ENCODE data around the gene SRRM3. TPM values are rescaled to one million over a fixed set of nuclear protein-coding genes. Genes with fewer than 3 reads are reported as not detected.
"Not testable (repeated sequence)": the region's sequence is repeated elsewhere in the genome, so short reads cannot be mapped to it uniquely, and the experiment has no call there.

The SRRM3 gene
- total and polyA plus RNA-seq, 2 experiments from 2014 or later, result 0.39 to 0.65 TPM

DNA sequence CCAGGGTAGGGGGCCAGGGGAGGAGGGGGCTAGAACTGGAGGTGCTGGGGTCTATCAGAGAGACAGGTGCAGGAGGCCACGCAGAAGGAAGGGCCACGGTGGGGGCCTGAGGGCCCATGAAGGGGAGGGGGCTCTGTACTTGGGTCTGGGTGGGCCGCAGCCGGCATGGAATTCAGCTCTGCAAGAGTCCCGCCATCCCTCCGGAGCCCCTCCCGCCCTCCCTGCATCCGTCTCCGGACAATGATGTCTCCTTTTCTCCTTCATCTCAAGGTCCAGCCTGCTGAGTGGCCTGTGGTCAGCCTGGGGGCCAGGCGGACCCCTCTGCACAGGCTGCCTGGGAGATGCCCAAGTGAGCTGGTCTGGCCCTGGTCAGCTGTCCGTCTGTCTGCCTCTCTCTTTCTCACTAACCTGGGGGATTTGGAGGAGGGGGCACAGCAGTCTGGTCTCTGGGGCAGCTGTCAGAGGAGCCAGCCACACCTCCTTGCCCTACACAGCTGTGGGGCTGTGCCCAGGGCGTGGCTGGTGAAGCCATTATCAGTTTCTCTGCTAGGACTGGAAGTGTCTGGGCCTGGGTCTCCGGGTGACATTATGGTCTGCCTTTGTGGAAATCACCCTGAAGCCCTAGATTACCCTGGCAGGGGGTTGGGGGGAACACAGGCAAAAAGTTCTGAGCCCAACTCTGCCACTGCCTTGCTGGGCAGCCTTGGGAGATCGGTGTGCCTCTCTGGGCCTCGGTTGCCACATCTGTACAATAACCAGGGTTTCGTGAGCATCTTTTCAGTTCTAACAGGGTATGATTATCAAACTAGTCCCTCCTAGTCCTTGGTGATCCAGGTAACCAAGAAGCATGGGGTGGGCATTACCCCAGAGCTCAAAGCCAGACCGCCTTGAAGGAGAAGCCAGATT is 81.8 kb downstream of the SRRM3 start:
- Histone ChIP-seq H3K27me3 (replicated peaks; ENCODE audit: insufficient read depth) (peaks cover 12% of the 10 kb centered on the region; the same call in 1 of the 2 replicates), H3K36me3 (ENCODE audit: low read depth) (no peaks in the 10 kb centered on the region), H3K79me2 (ENCODE audit: insufficient read depth) (no peaks in the 10 kb centered on the region), H4K20me1 (ENCODE audit: insufficient read depth) (no peaks in the 10 kb centered on the region), H3K9ac (no peak overlapping the region), H3K4me3 (no peak overlapping the region), H2AFZ (no peak overlapping the region), H3K9me3 (ENCODE audit: low read depth) (no peaks in the 10 kb centered on the region), H3K4me2 (ENCODE audit: unreplicated experiment) (no peak overlapping the region), H3K4me1 (ENCODE audit: insufficient read depth) (no peaks in the 10 kb centered on the region), H3K27ac (no peak overlapping the region), H3K9me2 (ENCODE audit: insufficient read depth) (no peaks in the 10 kb centered on the region), H3F3A (ENCODE audit: insufficient read depth) (no peaks in the 10 kb centered on the region; the same call in 1 of the 2 replicates)
- in situ Hi-C loops (cut with MboI), result no loop called here
- no peak for DNase-seq
- 82 to 88% methylated on average over 10 to 17 of the region's 17 CpGs for WGBS, 2 experiments (ENCODE audit: low coverage in 1 of 2, low lambda C conversion rate in 2 of 2, missing lambda C conversion rate in 2 of 2)
- TF ChIP-seq EZH2 (IDR thresholded peaks at IDR 0.05; ENCODE audit: insufficient read depth, poor library complexity, severe bottlenecking) (no peak), EZH2phosphoT487 (IDR thresholded peaks at IDR 0.05; ENCODE audit: insufficient read depth, low read depth) (no peak)

DNA sequence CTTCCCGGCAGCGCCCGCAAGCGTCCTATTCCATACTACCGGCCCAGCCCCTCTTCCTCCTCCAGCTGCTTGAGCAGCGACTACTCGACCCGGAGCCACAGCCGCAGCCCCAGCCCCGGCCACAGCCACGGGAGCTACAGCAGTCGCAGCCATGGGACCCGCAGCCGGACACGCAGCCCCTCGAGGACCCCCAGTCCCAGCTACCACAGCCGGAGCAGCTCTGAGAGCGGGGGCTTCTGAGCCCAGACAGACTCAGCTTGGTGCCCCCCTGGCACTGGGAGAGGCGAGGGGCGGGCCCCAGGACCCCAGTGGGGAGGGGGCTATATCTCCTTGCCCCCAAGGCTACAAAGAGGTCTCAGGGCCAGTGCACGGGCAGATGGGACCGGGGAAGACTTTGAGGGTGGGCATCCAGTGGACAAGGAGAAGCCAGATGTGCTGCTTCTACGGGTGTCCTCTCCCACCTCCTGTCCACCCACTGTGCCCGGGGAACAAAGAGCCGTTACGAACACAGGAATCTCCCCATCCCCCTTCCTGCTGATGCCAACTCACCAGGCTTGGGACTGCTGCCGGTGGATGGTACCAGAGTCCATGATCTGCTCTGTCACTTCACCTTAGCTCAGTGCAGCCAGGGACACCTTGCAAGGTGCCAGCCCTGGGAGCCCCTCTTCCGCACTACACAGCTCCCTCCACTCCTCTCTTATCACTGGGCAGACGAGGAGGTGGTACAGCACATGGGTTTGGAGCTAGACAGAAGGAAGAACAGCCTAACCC is 84.1 kb downstream of the SRRM3 start:
- TF ChIP-seq EZH2phosphoT487 (IDR thresholded peaks at IDR 0.05; ENCODE audit: insufficient read depth, low read depth) (no peak), EZH2 (IDR thresholded peaks at IDR 0.05; ENCODE audit: insufficient read depth, poor library complexity, severe bottlenecking) (no peak)
- Histone ChIP-seq H3K4me1 (ENCODE audit: insufficient read depth) (peaks cover 3% of the 10 kb centered on the region), H3K9ac (no peak overlapping the region), H3K36me3 (ENCODE audit: low read depth) (no peaks in the 10 kb centered on the region), H3K27ac (no peak overlapping the region), H3F3A (ENCODE audit: insufficient read depth) (peaks cover 4% of the 10 kb centered on the region; the same call in 1 of the 2 replicates), H3K79me2 (ENCODE audit: insufficient read depth) (no peaks in the 10 kb centered on the region), H3K4me3 (no peak overlapping the region), H3K9me2 (ENCODE audit: insufficient read depth) (no peaks in the 10 kb centered on the region), H2AFZ (no peak overlapping the region), H3K4me2 (ENCODE audit: unreplicated experiment) (no peak overlapping the region), H4K20me1 (ENCODE audit: insufficient read depth) (no peaks in the 10 kb centered on the region), H3K9me3 (ENCODE audit: low read depth) (no peaks in the 10 kb centered on the region), H3K27me3 (replicated peaks; ENCODE audit: insufficient read depth) (peaks cover 11% of the 10 kb centered on the region; the same call in 1 of the 2 replicates)
- 89 to 92% methylated on average over 26 to 29 of the region's 29 CpGs for WGBS, 2 experiments (ENCODE audit: low coverage in 1 of 2, low lambda C conversion rate in 2 of 2, missing lambda C conversion rate in 2 of 2)
- in situ Hi-C loops (cut with MboI), result no loop called here
- no peak for DNase-seq

DNA sequence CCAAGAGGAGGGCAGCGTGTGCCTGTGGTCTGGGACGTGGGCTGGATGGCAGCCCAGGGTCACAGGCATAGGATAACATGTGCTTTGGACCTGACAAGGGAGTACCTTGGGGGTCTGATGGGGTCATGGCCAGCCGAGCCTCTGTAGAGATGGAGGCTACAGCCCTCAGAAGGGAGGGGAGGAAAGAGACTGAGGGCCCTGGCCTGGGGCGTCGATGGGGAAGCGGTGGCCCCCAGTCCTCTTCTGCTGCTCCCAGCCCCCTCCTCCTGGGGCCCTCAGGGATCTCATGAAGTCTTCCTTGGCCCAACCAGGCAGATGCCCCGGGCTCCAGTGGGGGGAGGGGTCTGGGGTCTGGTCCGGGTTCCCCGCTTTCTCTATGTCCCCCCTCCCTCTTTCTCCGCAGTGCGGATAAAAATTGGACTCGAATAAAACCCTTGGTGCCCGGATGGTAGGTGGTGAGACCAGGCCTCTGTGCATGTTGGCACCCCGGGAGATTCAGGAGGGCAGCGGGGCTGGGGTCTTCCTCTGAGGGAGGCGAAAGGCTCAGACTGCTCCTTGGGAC is 85.2 kb downstream of the SRRM3 start:
- TF ChIP-seq EZH2phosphoT487 (IDR thresholded peaks at IDR 0.05; ENCODE audit: insufficient read depth, low read depth), result no peak
- no peak for TF ChIP-seq EZH2 (IDR thresholded peaks at IDR 0.05; ENCODE audit: insufficient read depth, poor library complexity, severe bottlenecking)
- H3K36me3 ChIP-seq (ENCODE audit: low read depth), result no peaks in the 10 kb centered on the region
- no peak overlapping the region for H3K27ac ChIP-seq
- no peak overlapping the region for H3K9ac ChIP-seq
- H3K4me2 ChIP-seq (ENCODE audit: unreplicated experiment), result no peak overlapping the region
- H3K9me2 ChIP-seq (ENCODE audit: insufficient read depth), result no peaks in the 10 kb centered on the region
- peaks cover 11% of the 10 kb centered on the region for H3F3A ChIP-seq (ENCODE audit: insufficient read depth)
- in situ Hi-C loops (cut with MboI), result no loop called here
- DNase-seq, result no peak
- no peaks in the 10 kb centered on the region for H4K20me1 ChIP-seq (ENCODE audit: insufficient read depth)
- peaks cover 4% of the 10 kb centered on the region; the same call in 1 of the 2 replicates for H3K27me3 ChIP-seq (replicated peaks; ENCODE audit: insufficient read depth)
- peaks cover 11% of the 10 kb centered on the region for H3K4me1 ChIP-seq (ENCODE audit: insufficient read depth)
- no peaks in the 10 kb centered on the region for H3K79me2 ChIP-seq (ENCODE audit: insufficient read depth)
- no peaks in the 10 kb centered on the region for H3K9me3 ChIP-seq (ENCODE audit: low read depth)
- 83 to 86% methylated on average over 16 of the region's 16 CpGs for WGBS, 2 experiments (ENCODE audit: low coverage in 1 of 2, low lambda C conversion rate in 2 of 2, missing lambda C conversion rate in 2 of 2)
- no peak overlapping the region for H3K4me3 ChIP-seq
- no peak overlapping the region for H2AFZ ChIP-seq

DNA sequence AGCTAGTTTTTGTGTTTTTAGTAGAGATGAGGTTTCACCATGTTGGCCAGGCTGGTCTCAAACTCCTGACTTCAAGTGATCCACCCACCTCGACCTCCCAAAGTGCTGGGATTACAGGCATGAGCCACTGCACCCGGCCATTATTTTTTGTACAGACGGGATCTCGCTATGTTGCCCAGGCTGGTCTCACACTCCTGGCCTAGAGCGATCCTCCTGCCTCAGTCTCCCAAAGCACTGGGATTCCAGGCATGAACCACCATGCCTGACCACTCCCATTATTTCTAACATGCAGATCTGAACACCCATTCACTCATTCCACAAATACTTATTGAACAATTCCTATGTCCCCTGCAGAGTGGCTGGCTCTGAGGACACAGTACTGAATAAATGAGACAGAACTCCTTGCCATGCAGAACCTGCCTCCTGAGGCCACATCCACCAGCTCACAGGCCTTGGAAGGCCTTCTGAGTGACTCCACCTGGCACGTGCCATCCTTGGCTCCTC is 89.2 kb downstream of the SRRM3 start:
- in situ Hi-C loops (cut with MboI); H3K9me2 ChIP-seq (ENCODE audit: insufficient read depth); H3K36me3 ChIP-seq (ENCODE audit: low read depth); H4K20me1 ChIP-seq (ENCODE audit: insufficient read depth); H3K79me2 ChIP-seq (ENCODE audit: insufficient read depth); DNase-seq; H3K9me3 ChIP-seq (ENCODE audit: low read depth); H3K27me3 ChIP-seq (replicated peaks; ENCODE audit: insufficient read depth): not testable (repeated sequence)
- Histone ChIP-seq H3K4me2 (ENCODE audit: unreplicated experiment) (peak overlapping the region; percentile 64), H3K9ac (peak overlapping the region; percentile 79), H2AFZ (peak overlapping the region; percentile 64), H3F3A (ENCODE audit: insufficient read depth) (peaks cover 29% of the 10 kb centered on the region), H3K4me1 (ENCODE audit: insufficient read depth) (peaks cover 43% of the 10 kb centered on the region), H3K27ac (peak overlapping the region; percentile 95), H3K4me3 (peak overlapping the region; percentile 34)
- WGBS, 2 experiments (ENCODE audit: low coverage in 1 of 2, low lambda C conversion rate in 2 of 2, missing lambda C conversion rate in 2 of 2), result 82 to 90% methylated on average over 6 of the region's 6 CpGs
